Stimulated activated CD8-positive, alpha-beta memory T cell treated with anti-CD3 and anti-CD28 coated beads, Interleukin-15, amount 100 ng/mL, for 48 hours (primary cell): ENCODE measurements around the gene INPP5J.
"Not testable (repeated sequence)": the region's sequence is repeated elsewhere in the genome, so short reads cannot be mapped to it uniquely, and the experiment has no call there.

Experiments
- DNase-seq, 2 donors: peaks; one replicate each; pipeline ENCODE4 v3.0.0-alpha.2; 2020; ENCODE audit warnings: low read depth in 2 of 2

INPP5J gene

GRCh38 chr22:31122532-31123291 is at the start of gene INPP5J:
TSS of gene INPP5J (plus strand) at chr22:31122966. CDS start at chr22:31123015, 49 bp downstream.
- DNase-seq, result no peak

- not testable (repeated sequence) for DNase-seq
Measured at GRCh38 chr22:31073125-31073524, 49.6 kb upstream of the INPP5J start.

DNA sequence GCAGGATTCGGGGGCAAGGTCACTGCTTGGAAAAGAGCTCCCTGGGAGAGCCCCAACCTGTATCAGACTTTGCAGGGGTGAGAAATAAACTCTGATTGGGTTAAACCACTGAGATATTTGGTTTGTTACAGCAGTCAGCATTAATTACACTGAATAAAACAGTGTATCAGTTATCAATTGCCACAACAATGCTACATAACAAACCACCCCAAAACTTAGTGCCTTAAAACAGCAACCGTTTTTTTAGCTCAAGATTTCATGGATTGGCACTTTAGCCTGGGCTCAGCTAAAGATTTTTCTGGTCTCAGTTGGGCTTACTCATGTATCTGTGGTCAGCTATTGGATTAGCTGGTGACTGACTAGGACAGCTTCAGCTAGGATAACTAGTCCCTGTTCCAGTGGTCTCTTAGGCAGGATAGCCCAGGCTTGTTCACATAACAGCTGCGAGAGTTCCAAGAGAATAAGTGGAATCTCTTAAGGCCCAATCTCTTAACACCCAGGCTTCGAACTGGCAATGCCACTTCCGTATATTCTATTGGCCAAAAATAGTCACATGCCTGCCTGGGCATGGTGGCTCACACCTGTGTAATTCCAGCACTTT is 49.1 kb upstream of the INPP5J start:
- not testable (repeated sequence) for DNase-seq

- no peak for DNase-seq
Measured at GRCh38 chr22:31075961-31076360, 46.8 kb upstream of the INPP5J start.

GRCh38 chr22:31077681-31078080 is 45.1 kb upstream of the INPP5J start:
- DNase-seq, result no peak

DNA sequence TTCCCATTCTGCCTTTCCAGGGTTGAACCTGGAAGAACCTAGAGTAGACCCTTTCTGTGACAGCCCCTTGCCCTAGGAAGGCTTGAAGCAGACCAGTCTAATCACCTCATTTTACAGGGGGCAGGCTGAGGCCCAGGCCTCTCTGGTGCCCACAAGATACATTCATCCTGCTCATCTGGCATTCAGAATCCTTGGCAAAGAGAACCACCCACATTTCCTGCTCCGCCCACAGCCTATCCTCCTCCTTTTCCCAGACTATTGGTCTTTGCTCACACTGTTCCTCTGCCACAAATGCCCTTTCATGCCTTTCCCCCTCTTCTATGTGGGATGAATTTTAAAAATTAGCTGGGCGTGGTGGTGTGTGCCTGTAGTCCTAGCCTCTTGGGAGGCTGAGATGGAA is 44.4 kb upstream of the INPP5J start:
- not testable (repeated sequence) for DNase-seq

- DNase-seq, result no peak
Measured at GRCh38 chr22:31079095-31079642, 43.6 kb upstream of the INPP5J start.

- no peak for DNase-seq
Measured at GRCh38 chr22:31080164-31080847, 42.5 kb upstream of the INPP5J start.

GRCh38 chr22:31080848-31081649 is 41.7 kb upstream of the INPP5J start, which contains the start of gene SMTN:
TSS of gene SMTN (plus strand) at chr22:31081318. CDS start at chr22:31083259, 1,941 bp downstream.
- DNase-seq, result peak; percentile 78 to 85

GRCh38 chr22:31081963-31082605 is 40.7 kb upstream of the INPP5J start:
- no peak for DNase-seq

DNA sequence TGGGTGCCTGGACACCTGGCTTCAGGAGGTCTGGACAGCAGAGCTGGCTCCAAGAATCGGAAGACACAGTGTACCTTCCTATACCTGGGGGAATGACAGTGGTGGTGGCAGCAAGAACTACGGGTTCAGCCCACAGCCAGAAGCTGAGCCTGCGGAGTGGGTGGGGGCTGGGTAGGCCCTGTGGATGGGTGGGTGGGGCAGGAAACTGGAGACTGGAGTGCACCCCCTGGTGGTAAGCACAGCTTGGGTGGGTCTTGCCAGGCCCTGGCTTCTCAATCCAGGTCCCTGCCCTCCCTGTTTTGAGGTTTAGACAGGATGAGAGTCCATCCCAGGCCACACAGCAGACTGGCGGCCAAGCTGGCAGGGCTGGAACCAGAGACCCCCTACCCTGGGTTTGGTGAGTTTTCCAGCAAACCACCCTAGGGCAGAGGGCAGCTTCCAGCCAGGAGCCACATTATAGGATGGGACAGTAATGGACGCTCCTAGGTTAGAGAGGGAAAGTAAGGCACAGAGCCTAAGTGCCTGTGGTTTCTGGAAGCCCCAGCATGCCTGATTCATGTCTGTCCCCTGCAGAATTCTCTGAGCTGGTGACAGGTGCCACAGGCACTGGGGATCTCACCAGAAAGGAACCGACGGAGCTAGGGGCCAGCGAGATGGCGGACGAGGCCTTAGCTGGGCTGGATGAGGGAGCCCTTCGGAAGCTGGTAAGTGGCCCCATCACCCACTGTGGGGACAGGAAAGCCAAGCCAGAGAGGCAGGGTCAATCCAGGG is 40.0 kb upstream of the INPP5J start:
- DNase-seq, result peak; percentile 50 to 65

DNA sequence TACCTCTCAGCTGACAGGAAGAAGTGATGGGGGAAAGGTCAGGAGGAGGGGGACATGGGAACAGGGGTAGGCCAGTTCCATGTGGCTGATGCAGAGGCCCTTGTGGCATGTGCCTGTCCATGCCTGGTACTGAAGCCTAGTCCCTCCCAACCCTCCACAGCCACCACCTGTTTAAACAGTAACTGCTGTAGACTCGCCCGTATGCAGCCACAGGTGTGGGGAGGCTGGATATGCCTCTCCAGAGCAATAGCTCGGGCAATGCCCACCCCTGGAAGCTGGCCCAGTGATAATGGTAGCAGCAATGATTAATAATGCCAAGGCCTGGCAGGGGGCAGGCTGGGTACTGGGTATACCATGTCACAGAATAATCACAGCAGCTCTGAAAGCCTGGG is 39.4 kb upstream of the INPP5J start:
- DNase-seq, result no peak

- DNase-seq, result no peak
Measured at GRCh38 chr22:31083923-31084810, 38.6 kb upstream of the INPP5J start.

DNA sequence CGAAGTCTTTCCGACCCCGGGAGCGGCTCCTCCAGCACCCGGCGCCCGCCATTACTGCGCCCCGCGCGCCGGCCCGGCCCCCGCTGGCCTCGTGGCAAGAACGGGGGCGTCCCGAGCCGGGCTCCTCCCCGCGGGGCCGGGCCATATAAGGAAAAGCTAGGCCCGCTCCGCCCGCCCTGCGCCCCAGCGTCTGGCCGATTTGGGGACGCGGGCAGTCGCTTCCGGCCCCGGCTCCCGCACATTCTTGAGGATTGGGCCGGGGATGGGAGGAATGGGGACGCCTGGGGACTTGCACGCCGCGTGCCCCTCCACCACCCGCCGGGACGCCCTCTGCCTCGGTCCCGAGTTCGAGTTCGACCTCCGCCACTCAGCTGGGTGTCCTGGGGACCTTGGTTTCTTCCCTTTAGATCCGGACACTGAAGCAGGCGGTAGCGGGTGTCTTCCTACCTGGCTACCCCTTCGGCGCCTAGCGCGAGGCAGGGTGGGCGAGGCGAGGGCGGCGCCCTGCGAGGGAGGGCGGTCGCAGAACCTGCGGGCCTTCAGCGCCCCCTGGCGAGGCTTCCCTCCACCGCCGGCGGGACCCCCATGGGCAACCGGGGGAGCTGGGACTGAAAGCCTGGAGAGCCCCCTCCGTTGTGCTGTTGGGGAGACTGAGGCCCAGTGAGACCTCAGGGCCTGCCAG is 37.8 kb upstream of the INPP5J start:
- DNase-seq, result peak; percentile 80 to 87

DNA sequence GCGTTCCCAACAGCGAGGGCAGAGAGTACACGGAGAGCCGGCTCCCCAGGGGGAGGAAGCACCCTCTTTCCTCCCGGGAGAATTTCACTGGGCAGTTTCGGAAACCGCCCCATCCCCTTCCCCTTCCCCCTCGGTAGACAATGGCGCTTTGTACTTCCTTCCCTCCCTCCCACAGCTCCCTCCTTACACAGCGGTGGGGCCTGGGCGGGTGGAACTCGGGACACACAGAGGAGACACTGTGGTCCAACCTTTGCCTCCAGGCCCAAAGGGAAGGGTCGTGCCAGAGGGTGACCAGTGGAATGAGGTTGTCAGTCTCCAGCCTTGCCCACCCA is 37.3 kb upstream of the INPP5J start:
- no peak for DNase-seq

GRCh38 chr22:31085928-31086327 is 36.8 kb upstream of the INPP5J start:
- DNase-seq, result no peak

- DNase-seq, result no peak
Measured at GRCh38 chr22:31086703-31087330, 35.9 kb upstream of the INPP5J start.

DNA sequence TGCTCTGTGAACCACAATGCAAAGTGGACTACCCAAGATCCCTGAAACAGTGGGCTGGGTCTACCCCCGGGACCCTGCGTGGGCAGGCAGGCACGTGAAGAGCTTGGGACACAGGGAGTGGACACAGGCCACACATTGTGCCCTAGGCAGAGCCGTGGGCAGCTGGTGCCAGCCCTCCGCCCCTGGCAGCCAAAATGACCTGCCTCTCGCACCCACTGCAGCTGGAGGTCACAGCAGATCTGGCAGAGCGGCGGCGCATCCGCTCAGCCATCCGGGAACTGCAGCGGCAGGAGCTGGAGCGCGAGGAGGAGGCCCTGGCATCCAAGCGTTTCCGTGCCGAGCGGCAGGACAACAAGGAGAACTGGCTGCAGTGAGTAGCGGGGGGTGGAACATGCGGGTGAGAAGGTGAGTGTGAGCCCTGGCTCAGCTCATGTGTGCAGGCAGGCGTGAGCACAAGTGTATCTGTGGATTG is 35.0 kb upstream of the INPP5J start:
- DNase-seq, result no peak
